Activated CD8-positive, alpha-beta memory T cell treated with anti-CD3 and anti-CD28 coated beads, Interleukin-2, amount 50 U/mL, for 24 hours (primary cell): ENCODE results near the gene MACROD2.

ENCODE experiments used
- DNase-seq: peaks from one replicate; pipeline ENCODE4 v3.0.0-alpha.2; 2020; ENCODE audit errors: extremely low read depth

Gene MACROD2

DNA sequence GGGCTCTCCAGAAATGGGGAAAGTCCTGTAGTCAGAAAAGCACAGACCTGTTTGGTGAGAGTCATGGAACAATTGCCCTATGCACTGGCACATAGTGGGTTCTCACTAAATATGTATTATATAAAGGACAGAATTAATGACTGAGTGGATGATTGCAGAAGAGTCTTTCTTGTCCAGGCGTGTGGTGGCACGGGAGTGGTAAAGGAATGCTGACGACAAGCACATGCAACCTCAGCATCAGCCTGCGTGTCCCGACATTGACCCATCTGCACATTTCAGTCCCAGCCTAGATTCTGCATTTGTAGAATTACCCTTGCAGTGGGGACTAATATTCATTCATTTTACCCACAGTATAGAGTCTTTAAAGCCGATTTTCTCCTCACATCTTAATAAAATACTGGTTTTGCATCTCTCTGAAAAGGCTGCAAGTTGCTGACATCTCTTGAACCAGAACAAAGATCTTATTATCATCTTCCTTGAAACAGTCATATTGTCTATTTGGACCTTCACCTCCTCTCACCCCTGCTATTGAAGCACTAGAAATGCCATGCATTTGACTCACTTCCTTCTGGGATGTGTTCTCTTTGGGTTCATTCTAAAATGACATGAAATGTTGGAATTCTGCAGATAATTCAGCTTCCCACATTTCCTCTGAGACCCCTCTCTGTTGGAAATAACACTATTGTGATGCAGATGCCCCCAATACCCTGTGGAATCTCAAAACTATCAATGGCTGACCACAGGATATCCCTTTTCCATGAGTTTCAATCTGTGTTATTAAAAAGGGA is 1225.7 kb downstream of the MACROD2 start:
- no peak for DNase-seq

DNA sequence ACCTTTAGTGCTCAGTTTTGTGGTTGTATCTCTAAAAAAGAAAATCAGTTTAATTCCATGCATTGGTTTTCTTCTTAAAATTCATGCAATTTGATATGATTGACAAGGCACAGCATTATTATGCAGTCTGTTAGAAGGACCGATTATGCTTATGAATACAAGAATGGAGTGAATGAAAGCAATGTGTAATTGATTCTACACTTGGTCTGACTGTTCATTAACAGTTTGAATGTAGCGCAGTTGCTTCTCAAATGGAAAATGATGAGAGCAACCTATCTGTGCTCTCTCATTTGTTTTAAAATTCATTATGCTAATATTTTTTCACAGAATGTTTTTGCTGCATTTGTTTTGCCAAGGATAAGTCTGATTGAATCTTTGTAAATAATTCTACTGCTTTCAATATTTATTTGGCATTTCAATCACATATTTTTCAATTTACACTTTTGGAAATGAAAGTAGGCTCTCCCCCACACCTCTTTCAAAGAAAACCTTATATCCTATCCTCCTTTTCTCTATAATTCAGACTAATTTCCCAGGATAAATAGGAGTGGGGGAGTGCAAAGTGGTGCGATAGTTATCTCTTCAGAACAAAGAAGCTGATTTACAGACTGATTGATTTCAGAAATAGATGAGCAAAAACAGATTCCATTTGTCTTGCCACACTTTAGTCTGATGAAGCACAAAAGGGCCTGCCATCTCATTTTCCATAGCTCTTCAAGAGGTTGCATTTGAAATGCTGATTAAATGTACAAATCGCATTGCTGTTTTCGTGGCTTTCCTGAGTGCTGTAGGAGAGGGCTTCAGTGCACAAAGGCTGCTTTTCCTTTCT is 1227.4 kb downstream of the MACROD2 start:
- no peak for DNase-seq

DNA sequence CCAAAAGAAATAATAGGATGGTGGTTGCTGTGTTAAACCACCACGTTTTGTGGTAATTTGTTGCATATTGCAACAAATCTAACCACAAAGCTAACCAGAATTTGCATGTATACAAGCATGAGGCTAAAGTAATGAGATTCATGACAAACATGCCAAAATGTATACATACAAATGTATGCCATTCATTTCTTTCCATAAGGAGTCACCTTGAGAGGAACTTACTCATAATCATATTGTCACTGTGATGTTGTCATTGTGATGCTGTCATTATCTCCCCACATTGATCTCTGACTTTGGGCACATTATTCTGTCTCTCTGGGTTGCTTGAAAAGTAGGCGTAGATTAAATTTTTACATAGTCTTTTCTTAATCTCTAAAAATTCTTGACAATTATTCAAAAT is 1228.9 kb downstream of the MACROD2 start:
- DNase-seq, result no peak

DNA sequence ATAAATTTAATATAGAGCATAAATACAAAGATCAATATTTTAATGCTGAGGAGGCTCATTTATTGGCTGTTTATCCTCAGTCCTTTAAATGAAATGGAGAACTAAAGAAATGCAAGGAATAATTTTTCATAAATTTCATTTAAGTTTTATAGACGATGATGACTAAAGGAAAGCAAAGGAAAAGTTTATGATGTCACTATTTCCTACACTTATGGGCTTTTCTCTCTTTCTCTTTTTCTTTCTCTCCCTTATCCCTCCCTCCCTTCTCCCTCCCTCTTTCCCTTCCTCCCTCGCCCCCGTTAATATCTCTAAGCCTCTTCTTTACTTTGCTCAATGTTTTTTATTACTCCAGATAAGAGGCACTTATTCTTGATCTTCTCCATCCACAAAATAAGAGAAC is 1231.8 kb downstream of the MACROD2 start:
- no peak for DNase-seq

DNA sequence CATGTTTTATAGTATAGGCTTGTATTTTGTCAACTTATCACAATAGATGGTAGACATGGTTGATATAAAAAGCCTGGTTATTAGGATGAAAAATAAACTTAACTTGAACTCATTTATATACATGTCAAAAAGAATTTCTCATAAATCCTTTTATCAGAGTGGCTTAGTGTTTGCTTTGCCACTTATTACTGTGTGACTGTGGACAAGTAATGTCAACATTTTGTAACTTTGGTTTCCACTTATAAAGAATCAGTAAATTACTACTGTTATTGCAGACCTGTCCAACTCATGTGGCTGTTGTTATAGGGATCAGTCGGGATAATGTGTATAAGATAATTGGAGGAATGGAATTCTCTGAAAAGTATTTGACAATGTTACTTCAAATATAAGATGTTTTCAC is 1236.9 kb downstream of the MACROD2 start:
- DNase-seq, result no peak

GRCh38 chr20:15235471-15236198 is 1240.3 kb downstream of the MACROD2 start:
- DNase-seq, result no peak

DNA sequence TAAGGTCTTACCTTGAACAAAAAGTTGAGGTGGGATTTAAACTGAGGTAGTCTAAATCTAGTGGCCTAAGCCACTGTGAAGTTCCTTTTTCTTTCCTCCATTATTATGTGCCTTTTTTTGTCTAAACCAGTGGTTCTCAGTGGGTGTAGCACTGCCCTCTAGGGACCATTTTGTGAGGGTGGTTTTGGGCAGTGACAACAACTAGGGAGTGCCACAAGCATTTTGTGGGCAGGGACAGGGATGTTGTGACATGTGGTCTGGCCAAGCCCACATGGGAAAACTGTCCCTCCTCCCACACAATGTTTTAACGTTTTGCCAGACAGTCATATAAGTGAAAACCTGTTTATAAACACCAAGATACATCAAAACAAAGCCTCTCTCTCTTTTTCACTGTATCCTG is 1241.5 kb downstream of the MACROD2 start:
- no peak for DNase-seq

- DNase-seq, result no peak
These were observed 1244.4 kb downstream of the MACROD2 start for GRCh38 chr20:15239542-15240206.

DNA sequence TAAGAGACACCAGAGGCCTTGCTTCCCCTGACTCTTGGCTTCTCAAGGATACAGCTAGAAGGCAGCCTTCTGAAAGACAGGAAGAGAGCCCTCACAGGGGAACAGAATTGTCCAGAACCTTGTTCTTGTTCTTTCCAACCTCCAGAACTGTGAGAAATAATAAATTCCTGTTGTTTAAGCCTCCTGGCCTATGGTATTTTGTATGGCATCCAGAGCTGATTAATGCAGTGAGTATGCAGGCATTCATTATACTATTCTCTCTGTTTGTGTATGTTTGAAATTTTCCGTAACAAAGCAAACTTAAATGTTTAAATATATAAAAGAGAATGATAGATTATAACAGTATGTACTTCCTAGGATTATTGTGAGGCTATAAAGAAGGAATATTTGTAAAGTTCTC is 1245.5 kb downstream of the MACROD2 start:
- no peak for DNase-seq

DNA sequence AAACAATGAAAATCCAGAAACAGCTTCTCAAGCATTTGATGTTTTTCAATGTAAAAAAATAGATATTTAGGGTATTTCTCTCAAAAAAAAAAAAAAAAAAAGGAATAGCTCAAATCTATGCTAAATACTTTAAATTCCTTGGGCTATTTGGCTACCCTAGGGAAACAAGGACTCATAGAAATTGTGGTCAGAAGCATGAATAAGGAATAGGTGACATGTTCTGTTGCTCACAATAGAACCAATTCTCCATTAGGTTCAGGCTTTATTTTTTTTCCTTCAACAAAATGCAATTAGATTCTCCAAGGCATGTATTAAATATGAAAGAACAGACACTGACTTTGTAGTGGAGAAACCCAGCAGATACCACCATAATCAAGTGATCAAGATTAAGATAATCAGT is 1246.4 kb downstream of the MACROD2 start:
- no peak for DNase-seq

- DNase-seq, result no peak
These were observed 1247.5 kb downstream of the MACROD2 start for GRCh38 chr20:15242773-15243172.

GRCh38 chr20:15245896-15246295 is 1250.6 kb downstream of the MACROD2 start:
- DNase-seq, result no peak

GRCh38 chr20:15248618-15249395 is 1253.5 kb downstream of the MACROD2 start:
- no peak for DNase-seq

- DNase-seq, result no peak
These were observed 1255.9 kb downstream of the MACROD2 start for GRCh38 chr20:15251171-15251570.

GRCh38 chr20:15252304-15252703 is 1257.0 kb downstream of the MACROD2 start:
- DNase-seq, result no peak

- DNase-seq, result no peak
These were observed 1258.1 kb downstream of the MACROD2 start for GRCh38 chr20:15253431-15253830.

DNA sequence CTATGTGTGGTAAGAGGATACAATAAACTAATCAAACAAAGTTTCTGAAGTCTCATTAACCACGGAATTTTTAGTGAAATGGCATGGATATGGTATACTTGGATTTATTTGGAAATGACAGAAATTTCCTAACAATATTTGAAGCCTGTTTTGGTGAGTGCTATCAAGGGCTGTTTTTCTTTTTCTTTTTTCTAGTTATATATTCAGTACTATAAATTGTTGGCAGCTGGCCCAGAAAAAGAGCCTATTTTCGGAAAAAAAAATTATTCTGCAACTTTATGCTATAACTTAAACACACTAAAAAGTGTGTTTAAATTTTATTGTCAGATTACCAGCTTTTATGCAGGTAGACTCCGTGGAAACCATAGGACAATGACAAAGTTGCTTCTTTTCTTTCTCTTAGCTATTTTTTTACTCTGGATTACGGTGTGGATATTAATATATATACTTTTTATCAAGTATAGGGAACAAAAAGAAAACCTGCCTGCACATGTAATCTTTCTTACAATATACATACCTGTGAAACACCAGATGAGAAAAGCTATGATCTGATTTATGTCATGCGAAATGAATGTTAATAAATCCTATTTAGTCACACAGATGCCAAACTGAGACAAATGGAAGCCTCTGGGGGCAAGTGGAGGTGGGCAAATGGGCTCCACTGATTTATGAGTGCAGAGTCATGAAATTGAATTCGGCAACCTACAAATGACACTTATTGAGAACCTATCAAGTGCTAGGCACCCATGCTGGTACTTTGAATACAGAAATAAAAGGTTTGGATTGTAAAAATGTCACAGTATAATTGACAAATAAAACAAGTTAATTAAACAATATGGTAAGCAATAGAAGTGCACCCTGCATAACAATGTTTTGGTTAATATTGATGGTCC is 1261.6 kb downstream of the MACROD2 start:
- no peak for DNase-seq

GRCh38 chr20:15257569-15257870 is 1262.2 kb downstream of the MACROD2 start:
- no peak for DNase-seq

- DNase-seq, result no peak
These were observed 1270.4 kb downstream of the MACROD2 start for GRCh38 chr20:15265581-15266309.

DNA sequence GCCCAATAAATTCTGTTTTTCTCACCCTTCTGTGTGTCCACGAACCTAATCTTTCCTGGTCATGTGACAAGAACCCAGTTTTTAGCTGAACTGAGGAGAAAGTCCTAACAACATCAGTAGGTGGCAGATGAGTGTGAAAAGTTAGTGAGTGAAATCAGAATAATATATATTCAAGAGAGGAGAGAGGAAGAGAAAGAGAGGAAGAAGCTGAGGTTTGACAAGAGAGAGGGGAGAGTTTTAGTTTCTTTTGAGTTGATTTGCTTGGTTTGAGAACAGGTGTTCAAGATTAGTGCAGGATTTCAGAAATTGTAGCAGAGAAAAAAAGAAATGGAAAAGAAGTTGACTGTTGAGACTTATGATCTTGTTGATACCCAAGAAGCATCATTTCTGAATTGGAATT is 1272.6 kb downstream of the MACROD2 start:
- no peak for DNase-seq
